HG03064 (cell line): ENCODE data around the gene FNBP1.

ENCODE experiments used
- ATAC-seq: cut with Tn5 transposase; IDR thresholded peaks from one replicate; pipeline ENCODE4 v1.9.1; 2021; ENCODE audit warnings: low read depth; ENCODE audit not compliant: unreplicated experiment

FNBP1 gene

DNA sequence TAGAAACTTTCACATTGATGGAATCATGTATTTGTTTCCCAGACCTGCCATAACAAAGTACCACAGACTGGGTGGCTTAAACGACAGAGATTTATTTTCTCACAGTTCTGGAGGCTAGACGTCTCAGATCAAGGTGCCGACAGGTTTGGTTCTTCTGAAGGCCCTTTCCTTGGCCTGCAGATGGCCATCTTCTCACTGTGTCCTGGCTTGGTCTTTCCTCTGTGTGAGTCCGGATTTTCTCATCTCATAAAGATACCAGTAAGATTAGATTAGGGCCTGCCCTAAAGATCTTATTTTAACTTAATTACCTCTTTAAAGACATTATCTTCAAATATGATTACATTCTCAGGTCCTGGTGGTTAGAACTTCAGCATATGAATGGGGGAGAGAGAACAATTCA, 201.9 kb downstream of the FNBP1 start:
- no peak for ATAC-seq

DNA sequence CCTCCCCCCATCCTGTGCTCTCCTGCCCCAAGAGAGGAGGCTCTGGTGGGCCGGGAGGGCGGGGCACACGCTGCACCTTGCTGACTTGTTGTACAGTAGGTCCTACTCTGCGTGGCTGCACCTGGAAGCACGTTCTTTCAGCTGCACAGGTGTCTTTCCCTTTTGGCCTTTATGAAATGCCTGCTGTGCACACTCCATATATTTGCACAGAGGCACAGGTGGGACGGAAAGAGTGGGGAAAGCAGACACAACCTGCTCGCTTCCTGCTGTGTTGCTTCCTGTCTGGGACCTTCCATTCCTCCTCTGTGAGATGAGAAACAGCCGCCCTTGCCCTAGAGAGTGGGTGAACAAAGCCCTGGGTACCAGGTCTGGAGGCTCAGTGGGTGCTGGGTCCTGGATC, 203.0 kb downstream of the FNBP1 start:
- ATAC-seq: no peak

DNA sequence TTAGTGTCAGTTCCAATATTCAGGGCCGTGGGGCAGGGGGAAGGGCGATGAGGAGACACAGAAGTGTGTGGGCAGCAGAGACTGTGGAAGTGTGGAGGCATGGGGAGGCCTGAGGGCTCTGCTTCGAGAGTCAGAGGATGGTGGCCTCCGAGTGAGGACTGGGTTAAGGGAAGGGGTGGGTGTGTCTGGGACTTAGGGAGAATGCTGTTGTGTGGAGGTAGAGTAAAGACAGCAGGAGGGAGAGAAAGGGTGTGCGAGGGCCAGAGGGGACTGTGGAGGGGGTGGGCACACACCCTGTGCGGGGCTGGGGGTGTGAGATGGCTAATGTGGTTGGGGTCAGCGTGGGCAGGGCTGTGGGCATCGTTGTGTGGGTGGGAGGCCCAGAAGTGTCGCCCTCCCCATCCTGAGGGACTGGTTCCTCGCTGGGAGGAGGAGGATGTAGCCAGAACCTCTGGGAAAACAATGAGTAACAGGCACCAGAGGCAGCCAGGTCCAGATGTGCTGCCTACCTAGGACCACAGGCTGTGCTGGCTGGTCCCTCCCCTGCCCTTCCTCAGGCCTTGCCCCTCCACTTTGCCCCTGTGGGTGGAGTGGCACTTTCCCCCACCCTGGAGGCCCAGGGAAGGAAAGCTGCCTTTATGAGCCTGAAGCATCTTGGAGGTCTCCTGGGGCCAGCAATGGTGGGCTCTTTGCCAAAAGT, 203.5 kb downstream of the FNBP1 start:
- ATAC-seq: no peak

DNA sequence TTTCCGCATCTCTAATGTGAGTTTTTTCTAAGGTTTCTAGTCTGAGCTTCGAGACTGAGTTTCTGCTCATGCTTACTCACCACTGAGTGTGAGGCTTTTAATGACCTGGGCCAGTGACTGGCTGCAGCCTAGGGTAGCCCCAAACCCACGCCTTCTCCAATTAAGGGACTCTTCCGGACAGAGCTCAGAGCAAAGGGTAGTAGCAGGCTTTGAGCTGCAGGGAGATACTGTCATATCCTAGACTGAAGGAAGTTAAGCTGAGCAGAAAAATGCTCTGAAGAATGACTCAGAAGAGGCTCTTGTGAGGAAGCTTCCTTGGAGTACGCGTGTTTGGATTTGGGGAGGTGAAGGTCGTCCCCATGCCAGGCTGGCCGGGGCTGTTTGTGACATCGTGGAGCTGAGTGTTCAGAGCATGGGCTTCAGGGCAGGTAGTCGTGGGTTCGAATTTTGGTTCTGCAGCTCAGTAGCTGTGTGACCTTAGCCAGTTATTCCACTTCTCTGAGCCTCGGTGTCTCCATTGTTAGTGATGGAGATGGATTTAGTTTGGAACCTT, 204.2 kb downstream of the FNBP1 start:
- no peak for ATAC-seq
